ENCODE measurements around the gene PITX3.

- TF ChIP-seq, protein P1, sequence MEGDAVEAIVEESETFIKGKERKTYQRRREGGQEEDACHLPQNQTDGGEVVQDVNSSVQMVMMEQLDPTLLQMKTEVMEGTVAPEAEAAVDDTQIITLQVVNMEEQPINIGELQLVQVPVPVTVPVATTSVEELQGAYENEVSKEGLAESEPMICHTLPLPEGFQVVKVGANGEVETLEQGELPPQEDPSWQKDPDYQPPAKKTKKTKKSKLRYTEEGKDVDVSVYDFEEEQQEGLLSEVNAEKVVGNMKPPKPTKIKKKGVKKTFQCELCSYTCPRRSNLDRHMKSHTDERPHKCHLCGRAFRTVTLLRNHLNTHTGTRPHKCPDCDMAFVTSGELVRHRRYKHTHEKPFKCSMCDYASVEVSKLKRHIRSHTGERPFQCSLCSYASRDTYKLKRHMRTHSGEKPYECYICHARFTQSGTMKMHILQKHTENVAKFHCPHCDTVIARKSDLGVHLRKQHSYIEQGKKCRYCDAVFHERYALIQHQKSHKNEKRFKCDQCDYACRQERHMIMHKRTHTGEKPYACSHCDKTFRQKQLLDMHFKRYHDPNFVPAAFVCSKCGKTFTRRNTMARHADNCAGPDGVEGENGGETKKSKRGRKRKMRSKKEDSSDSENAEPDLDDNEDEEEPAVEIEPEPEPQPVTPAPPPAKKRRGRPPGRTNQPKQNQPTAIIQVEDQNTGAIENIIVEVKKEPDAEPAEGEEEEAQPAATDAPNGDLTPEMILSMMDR (IDR thresholded peaks at IDR 0.05): no peak
- no peak for TF ChIP-seq GABPA (IDR thresholded peaks at IDR 0.05; ENCODE audit: low read depth)
- no peak for TF ChIP-seq CHD2 (IDR thresholded peaks at IDR 0.05; ENCODE audit: low read length, partially characterized antibody)
- TF ChIP-seq TAF1 (IDR thresholded peaks at IDR 0.05; ENCODE audit: borderline replicate concordance, low read depth, low read length): no peak
- TF ChIP-seq, protein P2, sequence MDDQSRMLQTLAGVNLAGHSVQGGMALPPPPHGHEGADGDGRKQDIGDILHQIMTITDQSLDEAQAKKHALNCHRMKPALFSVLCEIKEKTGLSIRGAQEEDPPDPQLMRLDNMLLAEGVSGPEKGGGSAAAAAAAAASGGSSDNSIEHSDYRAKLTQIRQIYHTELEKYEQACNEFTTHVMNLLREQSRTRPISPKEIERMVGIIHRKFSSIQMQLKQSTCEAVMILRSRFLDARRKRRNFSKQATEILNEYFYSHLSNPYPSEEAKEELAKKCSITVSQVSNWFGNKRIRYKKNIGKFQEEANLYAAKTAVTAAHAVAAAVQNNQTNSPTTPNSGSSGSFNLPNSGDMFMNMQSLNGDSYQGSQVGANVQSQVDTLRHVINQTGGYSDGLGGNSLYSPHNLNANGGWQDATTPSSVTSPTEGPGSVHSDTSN (IDR thresholded peaks at IDR 0.05): no peak
Observed at GRCh38 chr10:102211615-102212299, 29.6 kb downstream of the PITX3 start.

Measured in SK-N-SH (cell line).